WERI-Rb-1 (cell line): Measurements from ENCODE around the gene WNK2.

Source experiments
- DNase-seq: peaks from one replicate; pipeline ENCODE4 v3.0.0-alpha.2; 2020
- H3K27ac ChIP-seq: fragments of 250-450 bp; sonication (Bioruptor Pico); 2 replicates; pipeline ENCODE4 v1.5.1; 2020; ENCODE audit warnings: mild to moderate bottlenecking, moderate library complexity
- H3K27me3 ChIP-seq: fragments of 250-450 bp; sonication (Bioruptor Pico); 2 replicates; pipeline ENCODE4 v1.5.1; 2021; ENCODE audit warnings: mild to moderate bottlenecking, low read depth, moderate library complexity; ENCODE audit not compliant: insufficient read depth, severe bottlenecking
- H3K36me3 ChIP-seq: fragments of 250-450 bp; sonication (Bioruptor Pico); 2 replicates; pipeline ENCODE4 v1.5.1; 2020; ENCODE audit warnings: mild to moderate bottlenecking, moderate library complexity
- H3K4me3 ChIP-seq: 2 replicates; pipeline ENCODE4 v1.5.1; 2011; ENCODE audit warnings: low read depth, mild to moderate bottlenecking, control low read depth, low read length
- H3K9me3 ChIP-seq: fragments of 250-450 bp; sonication (Bioruptor Pico); 2 replicates; pipeline ENCODE4 v1.5.1; 2021; ENCODE audit warnings: mild to moderate bottlenecking, moderate library complexity; ENCODE audit not compliant: severe bottlenecking
- CTCF ChIP-seq: IDR thresholded peaks from 2 replicates; pipeline ENCODE4 v1.5.1; 2011; ENCODE audit warnings: low read depth, mild to moderate bottlenecking, control low read depth, inconsistent platforms, low read length

The WNK2 gene

GRCh38 chr9:93183663-93184431, at the start of gene WNK2:
WNK2 (plus strand) TSS chr9:93184139; CDS start chr9:93184930, 791 bp downstream.
- Histone ChIP-seq H3K4me3 (peak within 1 kb of the TSS; percentile 74), H3K9me3 (no peaks in the 10 kb centered on the region), H3K27me3 (no peaks in the 10 kb centered on the region), H3K27ac (peak within 1 kb of the TSS; percentile 63), H3K36me3 (peaks cover 8% of the 10 kb centered on the region; the same call in 1 of the 2 replicates)
- peak; percentile 51 for DNase-seq
- no peak for TF ChIP-seq CTCF

- Histone ChIP-seq H3K9me3 (peaks cover 3% of the 10 kb centered on the region), H3K27me3 (no peaks in the 10 kb centered on the region), H3K27ac (no peak overlapping the region), H3K36me3 (no peaks in the 10 kb centered on the region), H3K4me3 (peak overlapping the region; percentile 81)
- no peak for TF ChIP-seq CTCF
- DNase-seq = no peak
These were observed 49.0 kb upstream of the WNK2 start for GRCh38 chr9:93134740-93135444.

- TF ChIP-seq CTCF = no peak
- Histone ChIP-seq H3K4me3 (no peak overlapping the region), H3K9me3 (peaks cover 3% of the 10 kb centered on the region), H3K36me3 (no peaks in the 10 kb centered on the region), H3K27ac (no peak overlapping the region), H3K27me3 (no peaks in the 10 kb centered on the region)
- DNase-seq = no peak
These were observed 47.9 kb upstream of the WNK2 start for GRCh38 chr9:93136011-93136440.

GRCh38 chr9:93137362-93137761, 46.6 kb upstream of the WNK2 start:
- DNase-seq = no peak
- H3K9me3 ChIP-seq = peaks cover 3% of the 10 kb centered on the region
- TF ChIP-seq CTCF = no peak
- H3K36me3 ChIP-seq = no peaks in the 10 kb centered on the region
- H3K27me3 ChIP-seq = no peaks in the 10 kb centered on the region
- H3K27ac ChIP-seq = no peak overlapping the region
- no peak overlapping the region for H3K4me3 ChIP-seq

- Histone ChIP-seq H3K9me3 (peaks cover 3% of the 10 kb centered on the region), H3K27me3 (no peaks in the 10 kb centered on the region), H3K27ac (no peak overlapping the region), H3K36me3 (no peaks in the 10 kb centered on the region), H3K4me3 (no peak overlapping the region)
- DNase-seq = no peak
- no peak for TF ChIP-seq CTCF
These were observed 45.7 kb upstream of the WNK2 start for GRCh38 chr9:93138171-93138764.
